ENCODE data around the gene FURIN. TPM values are rescaled to one million over a fixed set of nuclear protein-coding genes. Genes with fewer than 3 reads are reported as not detected.

The FURIN gene
- total and polyA plus RNA-seq, 2 experiments from 2014 or later: 57.7 to 79.6 TPM

DNA sequence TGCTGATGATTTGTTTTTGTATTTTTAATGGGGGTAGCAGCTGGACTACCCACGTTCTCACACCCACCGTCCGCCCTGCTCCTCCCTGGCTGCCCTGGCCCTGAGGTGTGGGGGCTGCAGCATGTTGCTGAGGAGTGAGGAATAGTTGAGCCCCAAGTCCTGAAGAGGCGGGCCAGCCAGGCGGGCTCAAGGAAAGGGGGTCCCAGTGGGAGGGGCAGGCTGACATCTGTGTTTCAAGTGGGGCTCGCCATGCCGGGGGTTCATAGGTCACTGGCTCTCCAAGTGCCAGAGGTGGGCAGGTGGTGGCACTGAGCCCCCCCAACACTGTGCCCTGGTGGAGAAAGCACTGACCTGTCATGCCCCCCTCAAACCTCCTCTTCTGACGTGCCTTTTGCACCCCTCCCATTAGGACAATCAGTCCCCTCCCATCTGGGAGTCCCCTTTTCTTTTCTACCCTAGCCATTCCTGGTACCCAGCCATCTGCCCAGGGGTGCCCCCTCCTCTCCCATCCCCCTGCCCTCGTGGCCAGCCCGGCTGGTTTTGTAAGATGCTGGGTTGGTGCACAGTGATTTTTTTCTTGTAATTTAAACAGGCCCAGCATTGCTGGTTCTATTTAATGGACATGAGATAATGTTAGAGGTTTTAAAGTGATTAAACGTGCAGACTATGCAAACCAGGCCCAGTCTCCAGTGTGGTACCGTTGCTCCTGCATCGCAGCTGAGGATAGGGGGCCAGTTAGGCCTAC, 14.6 kb downstream of the FURIN start:
- Histone ChIP-seq H3K4me1 (ENCODE audit: low read depth) (peaks cover 5% of the 10 kb centered on the region), H3K36me3 (peaks cover 7% of the 10 kb centered on the region), H3K4me3 (no peak overlapping the region), H3K27ac (no peak overlapping the region), H3K9me3 (ENCODE audit: low read depth) (no peaks in the 10 kb centered on the region), H3K27me3 (no peaks in the 10 kb centered on the region)
- DNase-seq (ENCODE audit: low read depth in 1 of 2, low spot score in 1 of 2): no peak
- TF ChIP-seq CTCF (IDR thresholded peaks at IDR 0.05; ENCODE audit: low read depth, low read length): no peak

- Histone ChIP-seq H3K4me1 (ENCODE audit: low read depth) (peaks cover 5% of the 10 kb centered on the region), H3K27me3 (no peaks in the 10 kb centered on the region), H3K9me3 (ENCODE audit: low read depth) (no peaks in the 10 kb centered on the region), H3K4me3 (no peak overlapping the region), H3K36me3 (peaks cover 3% of the 10 kb centered on the region), H3K27ac (no peak overlapping the region)
- DNase-seq (ENCODE audit: low read depth in 1 of 2, low spot score in 1 of 2): no peak
- no peak for TF ChIP-seq CTCF (IDR thresholded peaks at IDR 0.05; ENCODE audit: low read depth, low read length)
Measured at GRCh38 chr15:90883526-90883975, 15.2 kb downstream of the FURIN start.

- DNase-seq (ENCODE audit: low read depth in 1 of 2, low spot score in 1 of 2): peak; percentile 60 to 81
- no peaks in the 10 kb centered on the region for H3K27me3 ChIP-seq
- TF ChIP-seq CTCF (IDR thresholded peaks at IDR 0.05; ENCODE audit: low read depth, low read length): no peak
- H3K4me3 ChIP-seq: no peak within 1 kb of the TSS
- no peaks in the 10 kb centered on the region for H3K36me3 ChIP-seq
- H3K9me3 ChIP-seq (ENCODE audit: low read depth): no peaks in the 10 kb centered on the region
- no peak within 1 kb of the TSS for H3K27ac ChIP-seq
- peaks cover 5% of the 10 kb centered on the region for H3K4me1 ChIP-seq (ENCODE audit: low read depth)
Measured at GRCh38 chr15:90883976-90884718, 15.8 kb downstream of the FURIN start, which contains the start of gene FES. Gene FES, plus strand, starts transcription at chr15:90884504. Its CDS starts 542 bp downstream, at chr15:90885046.

DNA sequence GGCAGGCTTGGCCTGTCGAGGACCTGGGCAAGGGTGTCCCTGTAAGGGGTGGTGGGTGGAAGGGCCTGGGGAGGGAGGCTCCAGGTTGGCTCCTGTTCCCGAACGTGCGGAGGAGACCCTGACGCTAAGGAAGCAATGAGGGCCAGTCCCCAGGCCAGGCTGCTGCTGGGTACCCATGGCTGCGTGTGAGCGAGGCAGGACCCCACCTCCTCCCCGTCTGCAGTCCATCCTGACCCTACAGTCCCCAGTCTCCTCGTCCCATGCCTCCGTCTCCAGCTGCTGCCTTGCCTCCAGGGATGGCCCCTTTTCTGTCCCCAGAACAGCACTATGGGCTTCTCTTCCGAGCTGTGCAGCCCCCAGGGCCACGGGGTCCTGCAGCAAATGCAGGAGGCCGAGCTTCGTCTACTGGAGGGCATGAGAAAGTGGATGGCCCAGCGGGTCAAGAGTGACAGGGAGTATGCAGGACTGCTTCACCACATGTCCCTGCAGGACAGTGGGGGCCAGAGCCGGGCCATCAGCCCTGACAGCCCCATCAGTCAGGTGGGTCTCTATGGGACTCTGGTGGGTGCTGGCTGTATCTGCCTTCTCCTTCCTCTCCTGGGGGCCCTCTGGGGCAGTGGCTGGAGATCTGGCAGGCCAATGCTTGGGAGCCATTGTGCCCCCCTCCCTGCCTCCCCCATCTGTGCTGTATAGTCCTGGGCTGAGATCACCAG, 16.5 kb downstream of the FURIN start:
- Histone ChIP-seq H3K9me3 (ENCODE audit: low read depth) (no peaks in the 10 kb centered on the region), H3K36me3 (no peaks in the 10 kb centered on the region), H3K4me3 (no peak overlapping the region), H3K27ac (no peak overlapping the region), H3K27me3 (no peaks in the 10 kb centered on the region), H3K4me1 (ENCODE audit: low read depth) (peaks cover 5% of the 10 kb centered on the region)
- DNase-seq (ENCODE audit: low read depth in 1 of 2, low spot score in 1 of 2): no peak
- no peak for TF ChIP-seq CTCF (IDR thresholded peaks at IDR 0.05; ENCODE audit: low read depth, low read length)

DNA sequence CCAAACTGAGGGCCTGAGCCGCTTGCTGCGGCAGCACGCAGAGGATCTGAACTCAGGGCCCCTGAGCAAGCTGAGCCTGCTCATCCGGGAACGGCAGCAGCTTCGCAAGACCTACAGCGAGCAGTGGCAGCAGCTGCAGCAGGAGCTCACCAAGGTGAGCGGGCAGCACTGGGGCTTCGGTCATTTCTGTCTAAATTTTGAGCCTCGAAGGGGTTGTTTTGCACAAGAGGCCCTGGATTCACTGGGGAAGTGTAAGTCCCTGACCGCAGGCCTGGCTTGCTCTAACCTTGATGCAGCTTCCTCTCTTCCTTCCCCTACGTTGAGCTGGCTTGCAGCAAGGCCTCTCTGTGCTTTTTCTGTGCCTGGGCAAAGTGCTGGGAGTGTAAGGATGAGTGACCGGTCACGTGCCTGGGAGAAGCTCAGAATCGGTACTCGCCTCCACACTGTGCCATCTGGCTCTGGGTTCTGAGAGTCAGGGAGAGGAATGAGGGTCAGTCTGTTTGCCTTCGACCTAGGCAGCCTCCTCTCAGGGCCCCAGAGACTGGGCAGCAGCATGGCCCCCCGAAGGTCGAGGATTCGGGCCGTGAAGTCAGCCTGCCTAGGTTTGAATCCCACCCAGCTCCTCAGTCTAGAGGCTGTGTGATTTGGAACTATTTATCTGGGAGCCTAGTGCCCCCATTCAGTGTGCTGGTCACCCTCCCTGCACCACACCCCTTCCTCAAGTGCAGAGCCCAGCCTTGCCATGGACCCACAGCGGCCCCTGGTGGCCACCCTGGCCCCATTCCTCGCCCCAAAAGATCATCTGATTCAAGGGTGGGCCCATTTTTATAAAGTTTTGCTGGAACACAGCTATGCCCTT, 17.3 kb downstream of the FURIN start:
- peak; percentile 99 for TF ChIP-seq CTCF (IDR thresholded peaks at IDR 0.05; ENCODE audit: low read depth, low read length)
- no peaks in the 10 kb centered on the region for H3K27me3 ChIP-seq

More for the DNA sequence above, 17.3 kb downstream of the FURIN start:
- DNase-seq (ENCODE audit: low read depth in 1 of 2, low spot score in 1 of 2): peak; percentile 73 to 77
- Histone ChIP-seq H3K27ac (no peak overlapping the region), H3K36me3 (no peaks in the 10 kb centered on the region), H3K9me3 (ENCODE audit: low read depth) (no peaks in the 10 kb centered on the region), H3K4me3 (no peak overlapping the region), H3K4me1 (ENCODE audit: low read depth) (peaks cover 5% of the 10 kb centered on the region)

Data from cardiac muscle cell (in vitro differentiated cells and primary cell).